Upper lobe of right lung (tissue), 1 donor: ENCODE data around the gene MYCT1. TPM values are rescaled to one million over a fixed set of nuclear protein-coding genes. Genes with fewer than 3 reads are reported as not detected.
A peak's percentile ranks its signal among the peaks of the same experiment; 100 is the strongest.

ENCODE experiments used
- ATAC-seq: fragments of 200-7000 bp; cut with Tn5 transposase; one replicate; pipeline ENCODE4 v1.9.1; 2020; ENCODE audit warnings: mild to moderate bottlenecking, moderate library complexity
- DNase-seq: peaks from one replicate; pipeline ENCODE4 v3.0.0-alpha.2; 2020
- H3K27ac ChIP-seq: fragments of 200-600 bp; one replicate; pipeline ENCODE4 v1.8.0; 2022
- H3K27me3 ChIP-seq: fragments of 200-600 bp; one replicate; pipeline ENCODE4 v1.8.0; 2022; ENCODE audit warnings: mild to moderate bottlenecking
- H3K36me3 ChIP-seq: fragments of 200-600 bp; one replicate; pipeline ENCODE4 v1.8.0; 2022
- H3K4me1 ChIP-seq: fragments of 200-600 bp; one replicate; pipeline ENCODE4 v1.8.0; 2022
- H3K4me3 ChIP-seq: fragments of 200-600 bp; one replicate; pipeline ENCODE4 v1.8.0; 2022; ENCODE audit warnings: mild to moderate bottlenecking
- H3K9me3 ChIP-seq: fragments of 200-600 bp; one replicate; pipeline ENCODE4 v1.8.0; 2022
- intact Hi-C: fragments of 100-400 bp; cut with DNase I; formaldehyde crosslinking; loops from one replicate; pipeline ENCODE4 v1.11.0; 2022
- long read RNA-seq: library from polyadenylated mRNA; unstranded; transcript quantifications from one replicate; pipeline ENCODE4 v2.0.0, GENCODE V29; 2021
- total RNA-seq: library from RNA; stranded (reverse); fragmentation: NEBNext Ultra II Directional; extraction: Animal tissue kit (Norgen Biotek cat#: 25700); gene quantifications from one replicate; pipeline ENCODE4 v1.2.1, GENCODE V29; 2021
- TF ChIP-seq, protein P1 (sequence below): fragments of 200-600 bp; IDR thresholded peaks from one replicate; pipeline ENCODE4 v1.8.0; 2022; ENCODE audit warnings: antibody characterized with exemption
- donor health status: DM: no; HTN: yes; CAD: no; lungs with severe emphysema.

The MYCT1 gene, protein sequence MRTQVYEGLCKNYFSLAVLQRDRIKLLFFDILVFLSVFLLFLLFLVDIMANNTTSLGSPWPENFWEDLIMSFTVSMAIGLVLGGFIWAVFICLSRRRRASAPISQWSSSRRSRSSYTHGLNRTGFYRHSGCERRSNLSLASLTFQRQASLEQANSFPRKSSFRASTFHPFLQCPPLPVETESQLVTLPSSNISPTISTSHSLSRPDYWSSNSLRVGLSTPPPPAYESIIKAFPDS
- 23.5 TPM for total RNA-seq
- long read RNA-seq, transcript MYCT1-201 (2 exons, 3,030 nt) = major isoform, 13 of 20 reads
- long read RNA-seq, partial matches to known transcripts = 0 of 20 reads
- long read RNA-seq, other reads (novel, unspliced or antisense) = 4 of 20 reads

DNA sequence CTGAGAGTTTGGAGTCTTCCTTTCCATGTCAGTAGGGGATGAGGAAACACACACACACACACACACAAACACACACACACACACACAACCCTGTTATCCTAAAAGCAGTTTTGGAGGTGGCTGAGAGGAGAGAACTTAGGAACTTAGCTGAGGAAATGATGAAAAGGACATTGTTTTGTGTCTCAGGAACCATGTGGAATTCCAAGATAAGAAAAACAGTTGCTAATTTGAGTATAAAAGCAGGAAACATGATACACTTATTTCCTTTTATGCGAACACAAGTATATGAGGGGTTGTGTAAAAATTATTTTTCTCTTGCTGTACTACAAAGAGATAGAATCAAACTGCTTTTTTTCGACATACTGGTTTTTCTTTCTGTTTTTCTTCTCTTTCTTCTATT lies at the start of gene MYCT1:
Gene MYCT1, plus strand, starts transcription at position 264 of the 400 bp plus-strand sequence. Its CDS starts 6 bp downstream, at position 270.
- Histone ChIP-seq H3K27ac (peak within 1 kb of the TSS; percentile 48), H3K9me3 (no peaks in the 10 kb centered on the region)
- TF ChIP-seq, protein P1, sequence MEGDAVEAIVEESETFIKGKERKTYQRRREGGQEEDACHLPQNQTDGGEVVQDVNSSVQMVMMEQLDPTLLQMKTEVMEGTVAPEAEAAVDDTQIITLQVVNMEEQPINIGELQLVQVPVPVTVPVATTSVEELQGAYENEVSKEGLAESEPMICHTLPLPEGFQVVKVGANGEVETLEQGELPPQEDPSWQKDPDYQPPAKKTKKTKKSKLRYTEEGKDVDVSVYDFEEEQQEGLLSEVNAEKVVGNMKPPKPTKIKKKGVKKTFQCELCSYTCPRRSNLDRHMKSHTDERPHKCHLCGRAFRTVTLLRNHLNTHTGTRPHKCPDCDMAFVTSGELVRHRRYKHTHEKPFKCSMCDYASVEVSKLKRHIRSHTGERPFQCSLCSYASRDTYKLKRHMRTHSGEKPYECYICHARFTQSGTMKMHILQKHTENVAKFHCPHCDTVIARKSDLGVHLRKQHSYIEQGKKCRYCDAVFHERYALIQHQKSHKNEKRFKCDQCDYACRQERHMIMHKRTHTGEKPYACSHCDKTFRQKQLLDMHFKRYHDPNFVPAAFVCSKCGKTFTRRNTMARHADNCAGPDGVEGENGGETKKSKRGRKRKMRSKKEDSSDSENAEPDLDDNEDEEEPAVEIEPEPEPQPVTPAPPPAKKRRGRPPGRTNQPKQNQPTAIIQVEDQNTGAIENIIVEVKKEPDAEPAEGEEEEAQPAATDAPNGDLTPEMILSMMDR = no peak

DNA sequence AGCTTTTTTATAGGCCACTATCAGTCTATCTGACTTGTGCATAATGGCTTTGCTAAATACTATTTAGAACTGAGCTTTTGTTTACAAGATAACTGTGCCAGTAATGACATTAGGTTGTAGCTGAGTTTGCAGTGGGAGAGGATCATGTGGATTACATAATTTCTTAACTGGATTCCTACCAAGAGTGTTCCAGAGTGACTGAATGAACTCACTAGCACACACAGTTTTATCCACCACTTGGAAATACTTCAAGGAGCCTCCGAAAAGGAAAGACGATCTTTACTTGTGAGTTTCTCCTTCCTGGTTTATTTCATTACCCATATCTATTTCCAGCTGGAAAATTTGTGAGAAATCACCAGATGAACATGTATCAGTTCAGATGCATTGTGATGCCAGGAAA lies 49.6 kb upstream of the MYCT1 start:
- ATAC-seq (no peak), DNase-seq (no peak)
- intact Hi-C loops = no loop called here
- no peaks in the 10 kb centered on the region for H3K4me1 ChIP-seq
- no peak overlapping the region for H3K4me3 ChIP-seq
- TF ChIP-seq, protein P1 = no peak
- H3K27me3 ChIP-seq = no peaks in the 10 kb centered on the region
- no peaks in the 10 kb centered on the region for H3K36me3 ChIP-seq
- H3K27ac ChIP-seq = no peak overlapping the region
- H3K9me3 ChIP-seq = no peaks in the 10 kb centered on the region

More for the DNA sequence above, at the start of gene MYCT1:
- intact Hi-C loops = no loop called here
- Histone ChIP-seq H3K27me3 (no peaks in the 10 kb centered on the region), H3K36me3 (no peaks in the 10 kb centered on the region), H3K4me1 (no peaks in the 10 kb centered on the region), H3K4me3 (peak within 1 kb of the TSS; percentile 25)
- DNase-seq (no peak), ATAC-seq (peak; percentile 36)

DNA sequence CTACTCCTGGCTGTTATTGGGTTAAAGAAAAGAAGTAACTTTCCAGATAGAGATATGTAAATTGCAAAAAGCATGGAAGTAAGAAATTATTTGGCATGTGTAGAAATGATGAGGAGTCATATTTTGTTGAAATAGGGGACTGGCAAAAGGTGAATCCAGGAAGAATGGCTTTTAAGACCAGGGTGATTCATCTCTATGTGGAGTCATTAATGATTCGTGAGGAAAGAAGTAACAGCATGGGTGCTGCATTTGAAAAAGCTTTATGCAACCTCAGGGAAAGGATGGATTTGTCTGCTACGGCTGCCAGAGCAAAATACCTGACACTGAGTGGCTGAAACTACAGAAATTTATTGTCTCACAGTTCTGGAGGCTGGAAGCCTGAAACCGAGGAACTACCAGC lies 45.7 kb upstream of the MYCT1 start:
- intact Hi-C loops = no loop called here
- H3K27ac ChIP-seq = no peak overlapping the region
- no peak for ATAC-seq
- no peaks in the 10 kb centered on the region for H3K4me1 ChIP-seq
- H3K9me3 ChIP-seq = no peaks in the 10 kb centered on the region
- no peak overlapping the region for H3K4me3 ChIP-seq
- H3K36me3 ChIP-seq = no peaks in the 10 kb centered on the region
- H3K27me3 ChIP-seq = no peaks in the 10 kb centered on the region
- no peak for DNase-seq
- TF ChIP-seq, protein P1 = no peak

DNA sequence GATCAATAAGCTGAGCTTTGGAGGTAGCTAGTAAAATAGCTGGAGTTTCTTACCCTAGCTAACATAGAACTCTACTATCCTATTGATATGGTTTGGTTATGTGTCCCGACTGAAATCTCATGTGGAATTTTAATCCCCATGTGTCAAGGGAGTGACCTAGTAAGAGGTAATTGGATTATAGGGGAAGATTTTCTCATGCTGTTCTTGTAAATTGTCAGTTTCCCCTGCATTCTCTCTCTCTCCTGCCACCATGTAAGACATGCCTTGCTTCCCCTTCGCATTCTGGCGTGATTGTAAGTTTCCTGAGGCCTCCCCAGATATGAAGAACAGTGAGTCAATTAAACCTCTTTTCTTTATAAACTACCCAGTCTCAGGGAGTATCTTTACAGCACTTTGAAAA lies 35.9 kb upstream of the MYCT1 start:
- H3K27me3 ChIP-seq = no peaks in the 10 kb centered on the region
- intact Hi-C loops = no loop called here
- H3K27ac ChIP-seq = no peak overlapping the region
- ATAC-seq (no peak), DNase-seq (no peak)
- TF ChIP-seq, protein P1 = no peak
- H3K4me3 ChIP-seq = no peak overlapping the region
- no peaks in the 10 kb centered on the region for H3K4me1 ChIP-seq
- H3K36me3 ChIP-seq = no peaks in the 10 kb centered on the region
- no peaks in the 10 kb centered on the region for H3K9me3 ChIP-seq

DNA sequence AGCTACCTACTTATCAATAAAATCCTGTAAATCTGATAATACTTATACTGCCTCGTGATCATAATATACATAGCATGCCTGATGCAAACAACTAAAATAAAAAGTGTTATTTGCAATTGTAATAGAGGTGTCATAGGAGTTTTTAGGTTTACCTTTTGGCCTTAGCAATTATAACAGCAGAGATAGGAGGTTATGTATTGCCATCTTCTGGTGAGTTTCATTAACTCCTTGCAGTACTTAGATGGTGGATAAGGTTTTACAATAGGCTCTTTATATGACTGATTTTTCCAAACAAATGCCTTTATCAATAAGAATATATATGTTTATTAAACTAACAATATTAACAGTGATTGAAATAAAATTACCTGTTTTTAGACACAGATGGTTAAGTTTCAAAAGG lies 27.8 kb upstream of the MYCT1 start:
- Histone ChIP-seq H3K27ac (no peak overlapping the region), H3K27me3 (no peaks in the 10 kb centered on the region), H3K36me3 (no peaks in the 10 kb centered on the region), H3K4me1 (no peaks in the 10 kb centered on the region), H3K9me3 (no peaks in the 10 kb centered on the region), H3K4me3 (no peak overlapping the region)
- ATAC-seq (no peak), DNase-seq (no peak)
- intact Hi-C loops = no loop called here
- TF ChIP-seq, protein P1 = peak; percentile 42

DNA sequence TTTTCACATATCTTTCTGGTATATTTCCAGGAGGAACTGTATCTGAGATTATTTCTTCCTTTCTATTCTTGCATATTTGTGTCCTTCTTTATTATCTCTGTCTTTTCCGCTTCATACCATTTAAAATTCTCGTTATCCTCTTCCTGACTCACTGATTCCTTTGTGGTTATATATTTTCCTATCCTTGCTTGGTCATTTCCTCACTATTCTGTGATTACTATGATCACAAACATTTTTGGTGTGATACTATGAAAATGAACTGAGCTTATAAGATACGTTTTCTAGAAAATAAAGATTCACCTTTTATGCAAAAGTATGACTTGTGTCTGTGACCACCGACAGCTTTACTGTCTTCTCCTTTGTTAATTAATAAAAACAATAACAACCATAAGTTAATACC lies 26.5 kb upstream of the MYCT1 start:
- no peak overlapping the region for H3K4me3 ChIP-seq
- ATAC-seq (no peak), DNase-seq (no peak)
- H3K27ac ChIP-seq = no peak overlapping the region
- no peaks in the 10 kb centered on the region for H3K9me3 ChIP-seq
- no peaks in the 10 kb centered on the region for H3K27me3 ChIP-seq
- intact Hi-C loops = no loop called here
- no peaks in the 10 kb centered on the region for H3K36me3 ChIP-seq
- TF ChIP-seq, protein P1 = no peak
- H3K4me1 ChIP-seq = no peaks in the 10 kb centered on the region
